ENCODE data around the gene ZBTB20. TPM values are rescaled to one million over a fixed set of nuclear protein-coding genes. Genes with fewer than 3 reads are reported as not detected.
A peak's percentile ranks its signal among the peaks of the same experiment; 100 is the strongest.

ZBTB20 gene
- polyA plus RNA-seq, 1 of the 3 experiments (the other 2 are of a cell fraction): 0.43 TPM

GRCh38 chr3:114847564-114847963, 299.5 kb downstream of the ZBTB20 start:
- peaks cover 3% of the 10 kb centered on the region for H3F3A ChIP-seq (replicated peaks; ENCODE audit: insufficient read depth)
- WGBS (ENCODE audit: low lambda C conversion rate): 46% methylated on average over 2 of the region's 2 CpGs
- H3K9ac ChIP-seq: no peak overlapping the region
- ChIA-PET POLR2A (no interaction called here), CTCF (no interaction called here)
- H3K36me3 ChIP-seq (replicated peaks in 1 of 2; ENCODE audit: control insufficient read depth in 1 of 2, insufficient read depth in 2 of 2, low read length in 1 of 2): no peaks in the 10 kb centered on the region
- H2AFZ ChIP-seq (ENCODE audit: low read depth): no peak overlapping the region
- DNase-seq: no peak
- no peaks in the 10 kb centered on the region for H3K9me2 ChIP-seq
- no peaks in the 10 kb centered on the region for H3K9me3 ChIP-seq
- H3K4me1 ChIP-seq (ENCODE audit: control insufficient read depth in 1 of 2, insufficient read depth in 2 of 2, low read depth in 1 of 2, low read length in 1 of 2): peaks cover 0 to 16% of the 10 kb centered on the region in 2 experiments; a peak in 2 of 4 replicates
- no peaks in the 10 kb centered on the region for H3K27me3 ChIP-seq (ENCODE audit: insufficient read depth)
- H3K4me3 ChIP-seq (ENCODE audit: low read depth in 2 of 2, low read length in 1 of 2): no peak overlapping the region
- no peaks in the 10 kb centered on the region for H3K79me2 ChIP-seq (ENCODE audit: insufficient read depth)
- no peaks in the 10 kb centered on the region for H4K20me1 ChIP-seq (ENCODE audit: insufficient read depth)
- H3K4me2 ChIP-seq: no peak overlapping the region
- peak overlapping the region in 1 of 2 experiments; percentile 82; a peak in 2 of 4 replicates for H3K27ac ChIP-seq (ENCODE audit: low read depth in 2 of 2, low read length in 1 of 2)
- TF ChIP-seq USF2 (IDR thresholded peaks at IDR 0.05; ENCODE audit: borderline replicate concordance, low read depth, low read length): no peak

DNA sequence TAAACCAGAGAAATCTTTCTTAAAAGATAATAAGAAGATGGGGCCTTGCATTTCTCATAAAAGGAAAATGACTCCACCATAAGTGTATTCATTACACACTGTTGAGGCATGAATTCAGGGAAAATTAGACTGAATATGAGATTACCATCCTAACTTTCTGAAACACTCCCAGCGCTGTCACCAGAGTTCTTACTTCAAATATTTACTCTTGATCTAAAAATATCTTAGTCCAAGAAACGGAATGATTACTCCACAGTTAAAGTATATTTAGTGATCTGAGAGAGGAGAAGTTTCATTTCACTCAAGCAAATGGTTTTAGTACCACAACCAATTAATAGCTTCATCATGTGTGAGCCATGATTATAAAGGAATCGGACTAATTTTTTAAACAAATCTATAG, 300.3 kb downstream of the ZBTB20 start:
- ChIA-PET CTCF (interaction anchor here (1.6 kb wide), 1 partner anchor 239 kb away, joined by 3 read pairs; no protein-coding TSS in a partner anchor), POLR2A (no interaction called here)
- Histone ChIP-seq H3K9me2 (no peaks in the 10 kb centered on the region), H3K9ac (no peak overlapping the region), H3F3A (replicated peaks; ENCODE audit: insufficient read depth) (peaks cover 3% of the 10 kb centered on the region), H3K9me3 (no peaks in the 10 kb centered on the region), H4K20me1 (ENCODE audit: insufficient read depth) (no peaks in the 10 kb centered on the region), H2AFZ (ENCODE audit: low read depth) (no peak overlapping the region), H3K79me2 (ENCODE audit: insufficient read depth) (no peaks in the 10 kb centered on the region), H3K27me3 (ENCODE audit: insufficient read depth) (no peaks in the 10 kb centered on the region), H3K27ac (ENCODE audit: low read depth in 2 of 2, low read length in 1 of 2) (0 out of 4 replicates have a peak overlapping the region, but pooled peaks of 1 of the 2 experiments have one; percentile 4), H3K4me3 (ENCODE audit: low read depth in 2 of 2, low read length in 1 of 2) (no peak overlapping the region), H3K4me2 (no peak overlapping the region), H3K36me3 (replicated peaks in 1 of 2; ENCODE audit: control insufficient read depth in 1 of 2, insufficient read depth in 2 of 2, low read length in 1 of 2) (no peaks in the 10 kb centered on the region), H3K4me1 (ENCODE audit: control insufficient read depth in 1 of 2, insufficient read depth in 2 of 2, low read depth in 1 of 2, low read length in 1 of 2) (peaks cover 0 to 16% of the 10 kb centered on the region in 2 experiments; a peak in 2 of 4 replicates)
- WGBS (ENCODE audit: low lambda C conversion rate): 79% methylated on average over 3 of the region's 3 CpGs
- DNase-seq: no peak
- no peak for TF ChIP-seq EZH2phosphoT487 (IDR thresholded peaks at IDR 0.05; ENCODE audit: borderline replicate concordance, low read depth)
- no peak for TF ChIP-seq FOXM1 (IDR thresholded peaks at IDR 0.05; ENCODE audit: low read depth)
- TF ChIP-seq TCF12 (IDR thresholded peaks at IDR 0.05): no peak
- no peak for TF ChIP-seq NRF1 (IDR thresholded peaks at IDR 0.05; ENCODE audit: low read depth, low read length)
- TF ChIP-seq RXRA (IDR thresholded peaks at IDR 0.05; ENCODE audit: borderline replicate concordance, low read depth): no peak
- TF ChIP-seq CTCF (IDR thresholded peaks at IDR 0.05): no peak
- TF ChIP-seq RAD21 (IDR thresholded peaks at IDR 0.05; ENCODE audit: low read length): no peak
- TF ChIP-seq, protein P1, sequence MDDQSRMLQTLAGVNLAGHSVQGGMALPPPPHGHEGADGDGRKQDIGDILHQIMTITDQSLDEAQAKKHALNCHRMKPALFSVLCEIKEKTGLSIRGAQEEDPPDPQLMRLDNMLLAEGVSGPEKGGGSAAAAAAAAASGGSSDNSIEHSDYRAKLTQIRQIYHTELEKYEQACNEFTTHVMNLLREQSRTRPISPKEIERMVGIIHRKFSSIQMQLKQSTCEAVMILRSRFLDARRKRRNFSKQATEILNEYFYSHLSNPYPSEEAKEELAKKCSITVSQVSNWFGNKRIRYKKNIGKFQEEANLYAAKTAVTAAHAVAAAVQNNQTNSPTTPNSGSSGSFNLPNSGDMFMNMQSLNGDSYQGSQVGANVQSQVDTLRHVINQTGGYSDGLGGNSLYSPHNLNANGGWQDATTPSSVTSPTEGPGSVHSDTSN (IDR thresholded peaks at IDR 0.05): no peak
- TF ChIP-seq POLR2AphosphoS5 (IDR thresholded peaks at IDR 0.05; ENCODE audit: low read depth, low read length): no peak
- no peak for TF ChIP-seq SMC3 (IDR thresholded peaks at IDR 0.05; ENCODE audit: low read depth, low read length)
- no peak for TF ChIP-seq FOSL2 (IDR thresholded peaks at IDR 0.05; ENCODE audit: borderline replicate concordance, low read depth)
- no peak for TF ChIP-seq ELF1 (IDR thresholded peaks at IDR 0.05)
- no peak for TF ChIP-seq TEAD4 (IDR thresholded peaks at IDR 0.05; ENCODE audit: borderline replicate concordance, insufficient read depth)
- TF ChIP-seq USF2 (IDR thresholded peaks at IDR 0.05; ENCODE audit: borderline replicate concordance, low read depth, low read length): no peak
- TF ChIP-seq, protein P2, sequence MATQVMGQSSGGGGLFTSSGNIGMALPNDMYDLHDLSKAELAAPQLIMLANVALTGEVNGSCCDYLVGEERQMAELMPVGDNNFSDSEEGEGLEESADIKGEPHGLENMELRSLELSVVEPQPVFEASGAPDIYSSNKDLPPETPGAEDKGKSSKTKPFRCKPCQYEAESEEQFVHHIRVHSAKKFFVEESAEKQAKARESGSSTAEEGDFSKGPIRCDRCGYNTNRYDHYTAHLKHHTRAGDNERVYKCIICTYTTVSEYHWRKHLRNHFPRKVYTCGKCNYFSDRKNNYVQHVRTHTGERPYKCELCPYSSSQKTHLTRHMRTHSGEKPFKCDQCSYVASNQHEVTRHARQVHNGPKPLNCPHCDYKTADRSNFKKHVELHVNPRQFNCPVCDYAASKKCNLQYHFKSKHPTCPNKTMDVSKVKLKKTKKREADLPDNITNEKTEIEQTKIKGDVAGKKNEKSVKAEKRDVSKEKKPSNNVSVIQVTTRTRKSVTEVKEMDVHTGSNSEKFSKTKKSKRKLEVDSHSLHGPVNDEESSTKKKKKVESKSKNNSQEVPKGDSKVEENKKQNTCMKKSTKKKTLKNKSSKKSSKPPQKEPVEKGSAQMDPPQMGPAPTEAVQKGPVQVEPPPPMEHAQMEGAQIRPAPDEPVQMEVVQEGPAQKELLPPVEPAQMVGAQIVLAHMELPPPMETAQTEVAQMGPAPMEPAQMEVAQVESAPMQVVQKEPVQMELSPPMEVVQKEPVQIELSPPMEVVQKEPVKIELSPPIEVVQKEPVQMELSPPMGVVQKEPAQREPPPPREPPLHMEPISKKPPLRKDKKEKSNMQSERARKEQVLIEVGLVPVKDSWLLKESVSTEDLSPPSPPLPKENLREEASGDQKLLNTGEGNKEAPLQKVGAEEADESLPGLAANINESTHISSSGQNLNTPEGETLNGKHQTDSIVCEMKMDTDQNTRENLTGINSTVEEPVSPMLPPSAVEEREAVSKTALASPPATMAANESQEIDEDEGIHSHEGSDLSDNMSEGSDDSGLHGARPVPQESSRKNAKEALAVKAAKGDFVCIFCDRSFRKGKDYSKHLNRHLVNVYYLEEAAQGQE (IDR thresholded peaks at IDR 0.05; ENCODE audit: low read depth, low read length): no peak
- TF ChIP-seq SIN3A (IDR thresholded peaks at IDR 0.05; ENCODE audit: borderline replicate concordance, low read depth, low read length): no peak
- TF ChIP-seq, protein P3, sequence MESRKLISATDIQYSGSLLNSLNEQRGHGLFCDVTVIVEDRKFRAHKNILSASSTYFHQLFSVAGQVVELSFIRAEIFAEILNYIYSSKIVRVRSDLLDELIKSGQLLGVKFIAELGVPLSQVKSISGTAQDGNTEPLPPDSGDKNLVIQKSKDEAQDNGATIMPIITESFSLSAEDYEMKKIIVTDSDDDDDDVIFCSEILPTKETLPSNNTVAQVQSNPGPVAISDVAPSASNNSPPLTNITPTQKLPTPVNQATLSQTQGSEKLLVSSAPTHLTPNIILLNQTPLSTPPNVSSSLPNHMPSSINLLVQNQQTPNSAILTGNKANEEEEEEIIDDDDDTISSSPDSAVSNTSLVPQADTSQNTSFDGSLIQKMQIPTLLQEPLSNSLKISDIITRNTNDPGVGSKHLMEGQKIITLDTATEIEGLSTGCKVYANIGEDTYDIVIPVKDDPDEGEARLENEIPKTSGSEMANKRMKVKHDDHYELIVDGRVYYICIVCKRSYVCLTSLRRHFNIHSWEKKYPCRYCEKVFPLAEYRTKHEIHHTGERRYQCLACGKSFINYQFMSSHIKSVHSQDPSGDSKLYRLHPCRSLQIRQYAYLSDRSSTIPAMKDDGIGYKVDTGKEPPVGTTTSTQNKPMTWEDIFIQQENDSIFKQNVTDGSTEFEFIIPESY (IDR thresholded peaks at IDR 0.05; ENCODE audit: borderline replicate concordance, low read depth): no peak

All from SK-N-SH (cell line).